Kidney epithelial cell (primary cell): ENCODE data around the gene DEPDC7. TPM values are rescaled to one million over a fixed set of nuclear protein-coding genes. Genes with fewer than 3 reads are reported as not detected.

ENCODE experiments used
- DNase-seq: peaks from one replicate; pipeline ENCODE4 v3.0.0-alpha.2; 2010; ENCODE audit warnings: low read depth
- H3K27me3 ChIP-seq: 2 replicates; pipeline ENCODE4 v1.6.0; 2011; ENCODE audit warnings: low read length; ENCODE audit not compliant: control insufficient read depth, insufficient read depth
- H3K36me3 ChIP-seq: 2 replicates; pipeline ENCODE4 v1.5.1; 2011; ENCODE audit warnings: low read length; ENCODE audit not compliant: control insufficient read depth, insufficient read depth
- H3K4me3 ChIP-seq: 2 replicates; pipeline ENCODE4 v1.5.1; 2011; ENCODE audit warnings: low read depth, mild to moderate bottlenecking, control low read depth, low read length
- total RNA-seq: library from RNA; depleted of rRNA; stranded (reverse); fragments of >200 nt; gene quantifications from 2 replicates; pipeline ENCODE4 v1.2.3, GENCODE V29; 2015
- TF ChIP-seq, protein P1 (sequence below): IDR thresholded peaks from 2 replicates; pipeline ENCODE4 v1.5.1; 2011; ENCODE audit warnings: mild to moderate bottlenecking, moderate library complexity, low read length, control low read depth, inconsistent platforms; ENCODE audit not compliant: insufficient read depth, poor library complexity, severe bottlenecking

DEPDC7 gene
- total RNA-seq, 1 donor from 2014 or later: 0.63 TPM

DNA sequence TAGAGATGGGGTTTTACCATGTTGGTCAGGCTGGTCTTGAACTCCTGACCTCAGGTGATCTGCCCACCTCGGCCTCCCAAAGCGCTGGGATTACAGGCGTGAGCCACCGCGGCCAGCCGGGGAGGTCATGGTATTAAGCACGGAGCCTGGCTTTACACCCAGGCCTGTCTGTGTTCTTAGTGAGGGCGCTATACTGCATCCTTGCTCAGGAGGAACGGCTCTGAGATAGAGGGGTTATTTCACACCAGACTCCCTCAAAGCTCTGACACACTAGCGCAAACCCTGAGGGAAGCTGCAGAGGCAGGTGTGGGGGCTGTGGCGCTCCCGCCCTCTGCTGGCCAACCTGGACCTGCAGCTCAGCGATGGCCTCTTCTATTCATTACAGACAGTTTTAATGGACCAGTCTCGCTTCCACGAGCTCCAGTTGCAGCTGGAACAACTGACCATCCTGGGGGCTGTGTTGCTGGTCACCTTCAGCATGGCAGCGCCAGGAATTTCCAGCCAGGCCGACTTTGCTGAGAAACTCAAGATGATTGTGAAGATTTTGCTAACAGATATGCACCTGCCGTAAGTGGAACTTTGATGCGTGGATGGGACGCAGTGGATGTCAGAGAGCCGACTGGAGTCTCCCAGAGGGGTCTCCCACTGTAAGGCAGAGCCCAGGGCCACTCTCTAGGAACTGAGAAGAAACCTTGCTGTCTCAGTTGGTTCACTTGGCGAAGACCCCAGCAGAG, 49.9 kb downstream of the DEPDC7 start:
- Histone ChIP-seq H3K27me3 (no peaks in the 10 kb centered on the region), H3K4me3 (no peak overlapping the region), H3K36me3 (peaks cover 2% of the 10 kb centered on the region)
- TF ChIP-seq, protein P1, sequence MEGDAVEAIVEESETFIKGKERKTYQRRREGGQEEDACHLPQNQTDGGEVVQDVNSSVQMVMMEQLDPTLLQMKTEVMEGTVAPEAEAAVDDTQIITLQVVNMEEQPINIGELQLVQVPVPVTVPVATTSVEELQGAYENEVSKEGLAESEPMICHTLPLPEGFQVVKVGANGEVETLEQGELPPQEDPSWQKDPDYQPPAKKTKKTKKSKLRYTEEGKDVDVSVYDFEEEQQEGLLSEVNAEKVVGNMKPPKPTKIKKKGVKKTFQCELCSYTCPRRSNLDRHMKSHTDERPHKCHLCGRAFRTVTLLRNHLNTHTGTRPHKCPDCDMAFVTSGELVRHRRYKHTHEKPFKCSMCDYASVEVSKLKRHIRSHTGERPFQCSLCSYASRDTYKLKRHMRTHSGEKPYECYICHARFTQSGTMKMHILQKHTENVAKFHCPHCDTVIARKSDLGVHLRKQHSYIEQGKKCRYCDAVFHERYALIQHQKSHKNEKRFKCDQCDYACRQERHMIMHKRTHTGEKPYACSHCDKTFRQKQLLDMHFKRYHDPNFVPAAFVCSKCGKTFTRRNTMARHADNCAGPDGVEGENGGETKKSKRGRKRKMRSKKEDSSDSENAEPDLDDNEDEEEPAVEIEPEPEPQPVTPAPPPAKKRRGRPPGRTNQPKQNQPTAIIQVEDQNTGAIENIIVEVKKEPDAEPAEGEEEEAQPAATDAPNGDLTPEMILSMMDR: peak; percentile 97
- peak; percentile 26 for DNase-seq

DNA sequence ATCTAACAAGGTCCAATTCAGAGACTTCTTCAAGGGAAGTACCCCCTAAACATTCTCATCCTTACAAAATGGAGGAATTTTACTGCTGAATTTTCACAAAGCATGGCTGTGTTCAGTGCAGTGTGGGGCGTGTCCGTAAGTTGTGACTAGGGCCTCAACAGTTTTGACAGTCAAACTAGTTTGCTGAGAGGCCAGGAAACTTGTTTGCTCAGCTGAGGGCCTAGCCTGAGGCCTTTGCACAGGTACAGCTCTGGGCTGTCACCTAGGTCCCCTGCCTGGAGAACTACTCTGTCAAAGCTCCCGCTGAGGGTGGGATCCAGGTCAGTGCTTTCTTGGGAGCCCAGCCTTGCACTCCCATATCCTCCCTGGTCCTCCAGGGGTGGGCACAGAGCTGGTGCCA, 51.6 kb downstream of the DEPDC7 start:
- H3K36me3 ChIP-seq: peaks cover 2% of the 10 kb centered on the region
- no peak for DNase-seq

DNA sequence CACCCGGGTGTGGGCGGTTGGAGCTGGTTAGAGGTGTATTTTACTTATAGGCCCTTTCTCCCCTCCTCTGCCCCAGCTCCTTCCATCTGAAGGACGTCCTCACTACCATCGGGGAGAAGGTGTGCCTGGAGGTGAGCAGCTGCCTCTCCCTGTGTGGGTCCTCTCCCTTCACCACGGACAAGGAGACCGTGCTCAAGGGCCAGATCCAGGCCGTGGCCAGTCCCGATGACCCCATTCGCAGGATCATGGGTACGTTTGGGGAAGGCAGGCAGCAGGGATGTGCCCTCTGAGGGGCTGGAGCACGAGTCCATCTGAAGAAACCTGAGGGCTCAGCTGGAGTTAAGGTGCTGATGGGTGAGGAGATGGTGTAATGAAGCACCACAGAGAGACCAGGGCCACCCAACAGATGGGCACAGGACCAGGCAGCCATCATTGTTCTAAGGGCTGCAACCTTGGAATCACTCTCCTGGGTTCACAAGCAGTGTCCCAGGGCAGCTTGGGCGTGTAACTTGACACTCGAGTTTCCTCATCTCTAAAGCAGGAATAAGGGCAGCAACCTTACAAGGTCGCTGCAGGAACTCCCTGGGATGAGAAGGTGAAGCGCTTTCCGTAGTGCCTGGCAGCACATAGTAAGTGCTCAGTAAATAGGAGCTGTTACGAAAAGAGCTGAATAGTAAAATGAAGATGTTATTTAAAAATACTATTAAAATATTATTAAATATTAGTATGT, 53.1 kb downstream of the DEPDC7 start:
- H3K27me3 ChIP-seq: no peaks in the 10 kb centered on the region
- TF ChIP-seq, protein P1: no peak
- H3K4me3 ChIP-seq: no peak overlapping the region
- peaks cover 2% of the 10 kb centered on the region for H3K36me3 ChIP-seq
- DNase-seq: no peak

More for the DNA sequence above, 51.6 kb downstream of the DEPDC7 start:
- TF ChIP-seq, protein P1: no peak
- H3K27me3 ChIP-seq: no peaks in the 10 kb centered on the region
- H3K4me3 ChIP-seq: no peak overlapping the region

DNA sequence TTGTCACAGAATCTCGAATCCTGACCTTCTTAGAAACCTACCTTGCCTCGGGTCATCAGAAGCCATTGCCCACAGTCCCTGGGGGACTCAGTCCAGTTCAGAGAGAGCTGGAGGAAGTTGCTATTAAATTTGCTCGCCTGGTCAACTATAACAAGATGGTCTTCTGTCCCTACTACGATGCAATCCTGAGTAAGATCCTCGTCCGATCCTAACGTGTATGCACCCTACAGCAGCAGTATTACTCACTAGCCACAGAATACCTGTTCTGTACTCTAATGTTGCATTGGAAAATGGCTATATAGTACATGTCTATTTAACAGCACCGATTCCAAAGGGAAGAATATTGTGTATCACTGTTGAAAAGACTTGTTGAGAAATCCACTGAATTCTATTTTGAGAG, 56.8 kb downstream of the DEPDC7 start:
- no peak for DNase-seq
- TF ChIP-seq, protein P1: no peak
- H3K36me3 ChIP-seq: peaks cover 2% of the 10 kb centered on the region
- no peak overlapping the region for H3K4me3 ChIP-seq
- H3K27me3 ChIP-seq: no peaks in the 10 kb centered on the region

Other genes with a start within 250 kb of the DEPDC7 start
- 0.07 TPM in 1 of 2 replicates, not detected in the other for gene CCDC73, start 221.2 kb upstream of the DEPDC7 start, total RNA-seq
- gene PRRG4, start 186.0 kb upstream of the DEPDC7 start, total RNA-seq: 3.0 and 3.7 TPM in 2 replicates
- 21.6 and 24.6 TPM in 2 replicates for gene QSER1, start 123.1 kb upstream of the DEPDC7 start, total RNA-seq
- 22.3 and 26.1 TPM in 2 replicates for gene TCP11L1, start 23.7 kb downstream of the DEPDC7 start, total RNA-seq
- gene CSTF3, start 145.6 kb downstream of the DEPDC7 start, total RNA-seq: 21.1 and 22.2 TPM in 2 replicates
- gene HIPK3, start 241.5 kb downstream of the DEPDC7 start, total RNA-seq: 45.0 and 66.8 TPM in 2 replicates